OCI-LY3 (cell line): ENCODE measurements around the gene CNOT2.

Source experiments
- EZH2phosphoT487 ChIP-seq: fragments of 200-600 bp; shearing (Covaris generic); IDR thresholded peaks from 2 replicates; pipeline ENCODE4 v1.6.1; 2018; ENCODE audit warnings: antibody characterized with exemption, mixed run types, low read depth
- TF ChIP-seq, protein P1 (sequence below): fragments of 200-600, 300-600 bp; sonication (generic); IDR thresholded peaks from 2 replicates; pipeline ENCODE4 v1.5.1; 2014; ENCODE audit warnings: antibody characterized with exemption, low read length, low read depth

DNA sequence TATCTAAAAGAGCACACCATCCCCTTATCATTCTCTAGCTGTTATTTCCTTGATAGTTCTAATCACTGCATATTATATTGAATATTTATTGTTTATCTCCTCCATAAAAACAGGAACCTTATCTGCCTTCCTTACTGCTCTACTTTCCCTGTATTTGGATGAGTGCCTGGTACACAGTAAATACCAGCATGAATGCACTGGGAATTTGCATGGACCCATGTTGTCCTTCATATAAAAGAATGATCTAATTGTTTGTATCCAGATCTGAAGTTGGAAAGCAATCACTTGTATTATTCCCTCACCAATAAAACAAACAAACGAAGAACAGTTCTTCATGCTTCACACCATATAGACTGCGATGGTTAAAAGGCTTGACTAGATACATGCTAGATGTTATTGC is 15.3 kb upstream of the CNOT2 start:
- TF ChIP-seq, protein P1, sequence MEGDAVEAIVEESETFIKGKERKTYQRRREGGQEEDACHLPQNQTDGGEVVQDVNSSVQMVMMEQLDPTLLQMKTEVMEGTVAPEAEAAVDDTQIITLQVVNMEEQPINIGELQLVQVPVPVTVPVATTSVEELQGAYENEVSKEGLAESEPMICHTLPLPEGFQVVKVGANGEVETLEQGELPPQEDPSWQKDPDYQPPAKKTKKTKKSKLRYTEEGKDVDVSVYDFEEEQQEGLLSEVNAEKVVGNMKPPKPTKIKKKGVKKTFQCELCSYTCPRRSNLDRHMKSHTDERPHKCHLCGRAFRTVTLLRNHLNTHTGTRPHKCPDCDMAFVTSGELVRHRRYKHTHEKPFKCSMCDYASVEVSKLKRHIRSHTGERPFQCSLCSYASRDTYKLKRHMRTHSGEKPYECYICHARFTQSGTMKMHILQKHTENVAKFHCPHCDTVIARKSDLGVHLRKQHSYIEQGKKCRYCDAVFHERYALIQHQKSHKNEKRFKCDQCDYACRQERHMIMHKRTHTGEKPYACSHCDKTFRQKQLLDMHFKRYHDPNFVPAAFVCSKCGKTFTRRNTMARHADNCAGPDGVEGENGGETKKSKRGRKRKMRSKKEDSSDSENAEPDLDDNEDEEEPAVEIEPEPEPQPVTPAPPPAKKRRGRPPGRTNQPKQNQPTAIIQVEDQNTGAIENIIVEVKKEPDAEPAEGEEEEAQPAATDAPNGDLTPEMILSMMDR = no peak
- TF ChIP-seq EZH2phosphoT487 = no peak
